Heart left ventricle (tissue), 13 donors: ENCODE results near the gene CCDC82.

Source experiments
- CTCF ChIP-seq, 12 donors: fragments of 200-600 bp; sonication (generic) in 4 of 12; IDR thresholded peaks; one replicate each; pipeline versions ENCODE4 v1.5.0 to v1.8.0; 2018 to 2022; ENCODE audit warnings: antibody characterized with exemption in 12 of 12, mild to moderate bottlenecking in 5 of 12
- POLR2A ChIP-seq, 2 donors: fragments of 450-650 bp; IDR thresholded peaks; one replicate each; pipeline ENCODE4 v1.6.1; 2017; ENCODE audit warnings: antibody characterized with exemption in 2 of 2, mild to moderate bottlenecking in 2 of 2, moderate library complexity in 2 of 2
- donor health status: ischemic (EF 13 %, LVEDD 7.1; RV severe dilation, severe dysfunction).
- donor health status: DM: no; HTN: yes; CAD: no.
- donor health status: DM: no; HTN: no; CAD: no.
- donor health status: ischemic (EF 25% LVEDD 6.9; RV normal size, moderate dysfunction).
- donor health status: ischemic (EF 25% LVEDD 5.7; RV mildly dilated, moderate dysfunction).
- donor health status: ischemic (EF 35%, LVEDD 5.7; RV mildly dilated, moderate dysfunction).
- donor health status: nonischemic (EF 11% LVEDD 7.7; RV severe dilation, severe dysfunction).
- donor health status: DM: yes; HTN: yes; CAD: no.
- donor health status: PGD.
- donor health status: ischemic (EF 29% LVEDD 5.4; RV normal size, mild dysfunction).
- donor health status: nonischemic (EF 23%, LVEDD 6.1; RV moderate dilation, normal function).

GRCh38 chr11:96326959-96327358 lies 62.8 kb downstream of the CCDC82 start:
- no peak for TF ChIP-seq POLR2A (IDR thresholded peaks at IDR 0.05)
- no peak for TF ChIP-seq CTCF (IDR thresholded peaks at IDR 0.05)
